ENCODE data around the gene VAT1. TPM values are rescaled to one million over a fixed set of nuclear protein-coding genes. Genes with fewer than 3 reads are reported as not detected.

The VAT1 gene
- total RNA-seq, 1 donor from 2014 or later, result 398 TPM

DNA sequence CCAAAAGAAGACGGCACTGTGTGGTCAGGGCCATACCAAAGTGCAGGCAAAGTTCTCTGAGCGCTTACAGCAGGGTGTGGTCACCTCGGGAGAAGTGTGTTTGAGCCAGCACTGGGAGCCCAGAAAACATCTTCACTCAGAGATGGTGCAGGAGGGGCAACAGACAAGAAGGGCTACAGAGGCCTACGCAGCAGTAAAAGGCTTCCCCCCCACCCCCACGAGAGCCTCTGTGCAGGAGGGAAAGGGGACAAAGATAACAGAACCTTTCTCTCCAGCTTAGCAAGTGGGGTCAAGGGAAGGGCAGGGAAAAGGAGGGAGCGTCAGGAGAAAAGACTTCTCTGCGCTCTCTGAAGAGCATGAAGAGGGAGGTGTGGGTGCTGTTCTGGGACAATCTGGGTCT, 2.8 kb downstream of the VAT1 start:
- Histone ChIP-seq H3K27me3 (ENCODE audit: control insufficient read depth, insufficient read depth, low read length) (no peaks in the 10 kb centered on the region), H3K36me3 (ENCODE audit: control insufficient read depth, insufficient read depth, low read length) (peaks cover 2% of the 10 kb centered on the region), H3K4me3 (ENCODE audit: low read depth, low read length) (no peak overlapping the region)
- TF ChIP-seq, protein P1, sequence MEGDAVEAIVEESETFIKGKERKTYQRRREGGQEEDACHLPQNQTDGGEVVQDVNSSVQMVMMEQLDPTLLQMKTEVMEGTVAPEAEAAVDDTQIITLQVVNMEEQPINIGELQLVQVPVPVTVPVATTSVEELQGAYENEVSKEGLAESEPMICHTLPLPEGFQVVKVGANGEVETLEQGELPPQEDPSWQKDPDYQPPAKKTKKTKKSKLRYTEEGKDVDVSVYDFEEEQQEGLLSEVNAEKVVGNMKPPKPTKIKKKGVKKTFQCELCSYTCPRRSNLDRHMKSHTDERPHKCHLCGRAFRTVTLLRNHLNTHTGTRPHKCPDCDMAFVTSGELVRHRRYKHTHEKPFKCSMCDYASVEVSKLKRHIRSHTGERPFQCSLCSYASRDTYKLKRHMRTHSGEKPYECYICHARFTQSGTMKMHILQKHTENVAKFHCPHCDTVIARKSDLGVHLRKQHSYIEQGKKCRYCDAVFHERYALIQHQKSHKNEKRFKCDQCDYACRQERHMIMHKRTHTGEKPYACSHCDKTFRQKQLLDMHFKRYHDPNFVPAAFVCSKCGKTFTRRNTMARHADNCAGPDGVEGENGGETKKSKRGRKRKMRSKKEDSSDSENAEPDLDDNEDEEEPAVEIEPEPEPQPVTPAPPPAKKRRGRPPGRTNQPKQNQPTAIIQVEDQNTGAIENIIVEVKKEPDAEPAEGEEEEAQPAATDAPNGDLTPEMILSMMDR (IDR thresholded peaks at IDR 0.05; ENCODE audit: insufficient read depth, low read length, poor library complexity, severe bottlenecking), result no peak
- DNase-seq (ENCODE audit: low read depth), result no peak

DNA sequence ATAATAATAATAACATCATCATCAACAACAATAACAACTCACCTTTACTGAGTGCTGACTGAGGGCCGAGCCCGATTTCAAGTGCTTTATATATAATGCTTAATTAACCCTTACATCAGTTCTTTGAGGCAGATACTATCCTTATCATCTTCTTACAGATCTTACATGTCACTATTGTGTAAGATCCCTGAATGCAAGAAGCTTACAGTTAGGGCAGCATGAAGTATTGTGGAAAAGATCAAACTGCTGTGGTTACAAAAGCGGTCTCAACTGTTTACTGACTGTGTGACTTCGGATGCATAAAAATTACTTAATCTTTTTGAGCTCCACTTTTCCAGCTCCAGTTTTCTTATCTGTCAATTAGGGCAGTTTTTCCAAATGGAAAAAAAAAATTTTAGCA, 3.3 kb downstream of the VAT1 start:
- Histone ChIP-seq H3K4me3 (ENCODE audit: low read depth, low read length) (no peak overlapping the region), H3K27me3 (ENCODE audit: control insufficient read depth, insufficient read depth, low read length) (no peaks in the 10 kb centered on the region), H3K36me3 (ENCODE audit: control insufficient read depth, insufficient read depth, low read length) (peaks cover 2% of the 10 kb centered on the region)
- TF ChIP-seq, protein P1 (IDR thresholded peaks at IDR 0.05; ENCODE audit: insufficient read depth, low read length, poor library complexity, severe bottlenecking), result no peak
- DNase-seq (ENCODE audit: low read depth), result no peak

DNA sequence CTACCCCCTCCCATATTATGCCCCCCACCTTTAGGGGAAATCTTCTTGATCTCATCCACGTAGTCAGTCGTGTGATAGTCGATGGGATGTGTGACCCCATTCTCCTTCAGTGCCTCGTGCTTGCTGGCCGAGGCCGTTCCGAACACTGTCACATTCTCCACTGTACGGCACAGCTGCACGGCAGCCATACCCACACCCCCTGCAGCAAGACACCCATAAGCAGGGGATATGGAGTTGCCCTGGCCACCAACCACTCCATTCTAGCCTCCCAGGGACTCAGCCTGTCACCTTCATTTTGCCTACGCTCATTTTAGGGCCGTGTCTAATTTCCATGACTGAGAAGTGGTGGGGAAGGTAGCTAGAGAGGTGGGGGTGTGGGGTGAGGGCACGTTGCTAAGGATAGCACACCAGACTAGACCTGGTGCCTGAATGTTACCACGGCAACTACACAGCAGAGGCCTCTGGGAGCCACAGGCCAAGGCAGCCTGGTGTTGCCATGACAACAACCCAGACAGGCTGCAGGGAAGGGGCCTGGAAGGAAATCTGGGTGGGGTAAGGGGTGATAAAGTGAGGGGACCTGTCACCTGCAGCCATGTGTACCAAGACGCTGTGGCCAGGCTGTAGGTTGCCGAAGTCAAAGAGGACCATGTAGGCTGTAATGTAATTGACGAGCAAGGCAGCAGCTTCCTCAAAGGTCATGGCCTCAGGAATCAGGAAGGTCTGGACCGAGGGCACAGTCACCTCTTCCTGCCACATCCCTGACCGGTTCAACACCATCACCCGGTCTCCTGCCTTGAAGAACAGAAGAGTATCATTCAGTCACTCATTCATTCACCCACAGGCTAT, 4.0 kb downstream of the VAT1 start:
- Histone ChIP-seq H3K36me3 (ENCODE audit: control insufficient read depth, insufficient read depth, low read length) (peaks cover 2% of the 10 kb centered on the region), H3K4me3 (ENCODE audit: low read depth, low read length) (no peak overlapping the region), H3K27me3 (ENCODE audit: control insufficient read depth, insufficient read depth, low read length) (no peaks in the 10 kb centered on the region)
- DNase-seq (ENCODE audit: low read depth), result no peak
- TF ChIP-seq, protein P1 (IDR thresholded peaks at IDR 0.05; ENCODE audit: insufficient read depth, low read length, poor library complexity, severe bottlenecking), result no peak

DNA sequence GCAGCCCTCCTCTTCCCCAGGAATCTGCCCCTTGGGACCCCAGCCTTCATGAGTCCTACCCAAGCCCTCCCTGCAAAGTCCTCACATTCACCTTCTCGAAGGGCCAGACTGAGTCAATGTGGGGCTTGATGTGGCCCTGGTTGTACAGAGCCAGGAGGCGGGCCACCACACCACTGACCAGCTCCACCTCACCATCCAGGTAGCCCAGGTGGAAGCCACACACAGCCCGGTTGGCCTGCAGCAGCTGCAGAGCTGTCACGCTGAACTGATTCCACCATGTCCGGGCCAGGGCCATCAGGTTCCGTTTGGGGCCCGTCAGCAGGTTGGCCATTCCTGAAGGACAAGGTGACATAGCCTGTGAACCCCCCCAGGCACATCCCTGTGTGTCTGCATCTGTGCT, 6.0 kb downstream of the VAT1 start:
- Histone ChIP-seq H3K36me3 (ENCODE audit: control insufficient read depth, insufficient read depth, low read length) (peaks cover 2% of the 10 kb centered on the region), H3K4me3 (ENCODE audit: low read depth, low read length) (no peak overlapping the region), H3K27me3 (ENCODE audit: control insufficient read depth, insufficient read depth, low read length) (no peaks in the 10 kb centered on the region)
- TF ChIP-seq, protein P1 (IDR thresholded peaks at IDR 0.05; ENCODE audit: insufficient read depth, low read length, poor library complexity, severe bottlenecking), result no peak
- no peak for DNase-seq (ENCODE audit: low read depth)

DNA sequence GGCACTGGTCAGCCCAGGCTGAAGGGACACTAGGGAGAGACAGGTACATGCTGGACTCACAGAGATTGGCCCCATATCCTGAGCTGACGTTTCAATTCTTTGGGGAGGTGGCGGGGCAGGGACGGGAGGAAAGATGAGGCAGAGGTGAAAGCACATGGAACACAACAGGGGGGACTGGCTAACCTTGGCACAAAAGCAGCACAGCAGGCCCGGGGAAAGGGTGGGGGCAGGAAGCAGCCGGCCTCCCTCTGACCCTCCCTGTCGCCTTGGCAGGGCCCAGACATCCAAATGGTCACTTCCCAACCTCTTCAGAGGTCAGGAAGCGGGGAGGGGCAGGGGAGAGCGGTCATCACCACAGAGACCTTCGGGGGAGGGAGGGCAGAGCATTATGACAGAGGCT, 6.6 kb downstream of the VAT1 start:
- DNase-seq (ENCODE audit: low read depth), result no peak
- TF ChIP-seq, protein P1 (IDR thresholded peaks at IDR 0.05; ENCODE audit: insufficient read depth, low read length, poor library complexity, severe bottlenecking), result no peak
- H3K27me3 ChIP-seq (ENCODE audit: control insufficient read depth, insufficient read depth, low read length), result no peaks in the 10 kb centered on the region
- H3K36me3 ChIP-seq (ENCODE audit: control insufficient read depth, insufficient read depth, low read length), result peaks cover 2% of the 10 kb centered on the region
- no peak overlapping the region for H3K4me3 ChIP-seq (ENCODE audit: low read depth, low read length)

Measured in kidney epithelial cell (primary cell).